VCaP (cell line): Measurements from ENCODE around the gene WDR81.
A peak's percentile ranks its signal among the peaks of the same experiment; 100 is the strongest.

Experiments
- H3K27ac ChIP-seq: fragments of 450-650 bp; 2 replicates; pipeline ENCODE4 v1.5.1; 2017
- CTCF ChIP-seq: fragments of 450-650 bp; conservative IDR thresholded peaks from 2 replicates; pipeline ENCODE4 v1.5.1; 2017; ENCODE audit warnings: mild to moderate bottlenecking, moderate library complexity

The WDR81 gene

GRCh38 chr17:1773696-1774181 lies 49.2 kb downstream of the WDR81 start:
- no peak for TF ChIP-seq CTCF
- H3K27ac ChIP-seq, result no peak overlapping the region

- TF ChIP-seq CTCF, result no peak
- H3K27ac ChIP-seq, result no peak overlapping the region
Observed at GRCh38 chr17:1774390-1775176, 50.1 kb downstream of the WDR81 start.

GRCh38 chr17:1776328-1776727 lies 51.8 kb downstream of the WDR81 start:
- TF ChIP-seq CTCF, result no peak
- no peak overlapping the region for H3K27ac ChIP-seq

- no peak for TF ChIP-seq CTCF
- H3K27ac ChIP-seq, result no peak overlapping the region
Observed at GRCh38 chr17:1776857-1777256, 52.4 kb downstream of the WDR81 start.

GRCh38 chr17:1779571-1780131 lies 55.1 kb downstream of the WDR81 start:
- TF ChIP-seq CTCF, result no peak

GRCh38 chr17:1782171-1782567 lies 57.7 kb downstream of the WDR81 start:
- no peak for TF ChIP-seq CTCF
- peak overlapping the region; percentile 91; the same call in 1 of the 2 replicates for H3K27ac ChIP-seq

More at GRCh38 chr17:1779571-1780131, 55.1 kb downstream of the WDR81 start:
- peak overlapping the region; percentile 91 for H3K27ac ChIP-seq

GRCh38 chr17:1783271-1783670 lies 58.8 kb downstream of the WDR81 start:
- peak overlapping the region; percentile 15; the same call in 1 of the 2 replicates for H3K27ac ChIP-seq
- TF ChIP-seq CTCF, result no peak
